Measurements from ENCODE around the gene SHISA9. TPM values are rescaled to one million over a fixed set of nuclear protein-coding genes. Genes with fewer than 3 reads are reported as not detected.

SHISA9 gene
- total and polyA plus RNA-seq, 2 of the 4 experiments (the other 2 are of a cell fraction) = under 0.01 TPM; not detected in 1

- Histone ChIP-seq H2AK5ac (ENCODE audit: low read depth, low read length) (no peak overlapping the region), H3K27me3 (ENCODE audit: control insufficient read depth, insufficient read depth, low read length) (no peaks in the 10 kb centered on the region), H3K36me3 (ENCODE audit: control insufficient read depth, insufficient read depth, low read length) (no peaks in the 10 kb centered on the region), H3K9me1 (ENCODE audit: insufficient read depth, low read length) (no peaks in the 10 kb centered on the region), H3K27ac (ENCODE audit: insufficient read depth, low read length) (no peak overlapping the region), H2BK15ac (ENCODE audit: low read depth, low read length) (no peak overlapping the region), H2AK9ac (replicated peaks; ENCODE audit: low read depth, low read length, poor library complexity) (no peak overlapping the region), H3K18ac (ENCODE audit: low read depth, low read length) (no peak overlapping the region), H4K91ac (ENCODE audit: insufficient read depth, low read depth, low read length) (no peak overlapping the region), H3K4me1 (ENCODE audit: control insufficient read depth, insufficient read depth, low read length) (no peaks in the 10 kb centered on the region), H3K79me1 (ENCODE audit: low read depth in 1 of 2, low read length in 2 of 2) (no peaks in the 10 kb centered on the region), H2BK120ac (ENCODE audit: low read depth, low read length) (no peak overlapping the region), H4K20me1 (ENCODE audit: insufficient read depth, low read length) (no peaks in the 10 kb centered on the region), H3K23ac (ENCODE audit: low read depth, low read length) (no peak overlapping the region), H2BK5ac (ENCODE audit: low read depth, low read length, poor library complexity, severe bottlenecking) (no peak overlapping the region), H3K9me3 (ENCODE audit: control insufficient read depth, insufficient read depth, low read length) (peaks cover 15% of the 10 kb centered on the region), H3K4me3 (ENCODE audit: insufficient read depth, low read depth, low read length) (no peak overlapping the region), H3K4ac (ENCODE audit: low read depth, low read length) (no peak overlapping the region), H3K14ac (replicated peaks; ENCODE audit: low read depth, low read length) (no peak overlapping the region), H3K4me2 (ENCODE audit: low read depth, low read length) (no peak overlapping the region), H2AFZ (replicated peaks; ENCODE audit: low read length, poor library complexity) (no peak overlapping the region), H4K5ac (ENCODE audit: low read depth, low read length) (no peak overlapping the region), H3K9ac (ENCODE audit: low read depth, low read length) (no peak overlapping the region), H2BK20ac (ENCODE audit: low read depth, low read length) (no peak overlapping the region), H4K8ac (ENCODE audit: low read depth in 2 of 2, low read length in 2 of 2) (no peak overlapping the region), H3K56ac (ENCODE audit: extremely low read depth, insufficient read depth, low read length) (no peak overlapping the region)
- intact Hi-C loops (cut with micrococcal nuclease) = no loop called here
- no peak for ATAC-seq (ENCODE audit: low read depth)
- no peak for DNase-seq
- POLR2A ChIA-PET (ENCODE audit: unreplicated experiment) = no interaction called here
- BruUV-seq (replicated peaks) = no TSS peak
- dilution Hi-C loops (cut with HindIII; ENCODE audit: low sequenced_read_pairs, unreplicated experiment) = no loop called here
- no peak for TF ChIP-seq ELK1 (IDR thresholded peaks at IDR 0.05; ENCODE audit: borderline replicate concordance, low read depth, low read length)
- TF ChIP-seq SMC3 (IDR thresholded peaks at IDR 0.05; ENCODE audit: low read depth, low read length) = no peak
- TF ChIP-seq POLR2A (IDR thresholded peaks at IDR 0.05; ENCODE audit: low read depth, low read length) = no peak
- no peak for TF ChIP-seq NFE2L2 (IDR thresholded peaks at IDR 0.05; ENCODE audit: low read depth, low read length)
- TF ChIP-seq MXI1 (IDR thresholded peaks at IDR 0.05; ENCODE audit: borderline replicate concordance, low read depth, low read length) = no peak
- no peak for TF ChIP-seq RFX5 (IDR thresholded peaks at IDR 0.05; ENCODE audit: low read depth, low read length)
- no peak for TF ChIP-seq BHLHE40 (IDR thresholded peaks at IDR 0.05; ENCODE audit: low read depth, low read length)
- TF ChIP-seq USF2 (IDR thresholded peaks at IDR 0.05; ENCODE audit: low read depth, low read length) = no peak
- CTCF ChIA-PET = no interaction called here
- in situ Hi-C loops (cut with MboI; ENCODE audit: low sequenced_read_pairs) = no loop called here
- WGBS, 2 experiments (ENCODE audit: extremely low coverage in 2 of 2, insufficient read length in 1 of 2) = no CpG with 5 or more reads among the region's 6 CpGs
Measured at GRCh38 chr16:13236308-13236707, 334.9 kb downstream of the SHISA9 start.
